Loucy (cell line): ENCODE results near the gene ELOA.
A peak's percentile ranks its signal among the peaks of the same experiment; 100 is the strongest.
"Not testable (repeated sequence)": the region's sequence is repeated elsewhere in the genome, so short reads cannot be mapped to it uniquely, and the experiment has no call there.

ENCODE experiments used
- H2AFZ ChIP-seq: fragments of 200-600 bp; sonication (generic); 2 replicates; pipeline ENCODE4 v1.6.0; 2016; ENCODE audit warnings: antibody characterized with exemption, mild to moderate bottlenecking, low read length, moderate library complexity
- H3F3A ChIP-seq: fragments of 200-600 bp; 2 replicates; pipeline ENCODE4 v1.6.0; 2016; ENCODE audit warnings: antibody characterized with exemption, low read depth, mild to moderate bottlenecking
- H3K27me3 ChIP-seq: fragments of 200-600 bp; sonication (generic); 2 replicates; pipeline ENCODE4 v1.6.1; 2014; ENCODE audit warnings: low read length, mild to moderate bottlenecking; ENCODE audit not compliant: insufficient read depth, poor library complexity, severe bottlenecking
- H3K36me3 ChIP-seq: fragments of 200-600 bp; sonication (generic); 2 replicates; pipeline ENCODE4 v1.6.1; 2016; ENCODE audit warnings: low read length; ENCODE audit not compliant: insufficient read depth
- H3K4me1 ChIP-seq: fragments of 200-600 bp; sonication (generic); 2 replicates; pipeline ENCODE4 v1.5.1; 2014; ENCODE audit warnings: low read length, mild to moderate bottlenecking; ENCODE audit not compliant: insufficient read depth, poor library complexity, severe bottlenecking
- H3K4me2 ChIP-seq: fragments of 200-600 bp; sonication (generic); 2 replicates; pipeline ENCODE4 v1.6.0; 2014; ENCODE audit warnings: antibody characterized with exemption, low read length, low read depth, mild to moderate bottlenecking; ENCODE audit not compliant: poor library complexity, severe bottlenecking
- H3K4me3 ChIP-seq: fragments of 200-600 bp; sonication (generic); 2 replicates; pipeline ENCODE4 v1.5.1; 2014; ENCODE audit warnings: low read length, mild to moderate bottlenecking, mixed read lengths; ENCODE audit not compliant: poor library complexity, severe bottlenecking
- H3K79me2 ChIP-seq: fragments of 200-600 bp; sonication (generic); 2 replicates; pipeline ENCODE4 v1.6.1; 2014; ENCODE audit warnings: low read length; ENCODE audit not compliant: insufficient read depth
- H3K9ac ChIP-seq: fragments of 200-600 bp; sonication (generic); 2 replicates; pipeline ENCODE4 v1.6.0; 2014; ENCODE audit warnings: mild to moderate bottlenecking, low read depth, low read length, moderate library complexity; ENCODE audit not compliant: poor library complexity, severe bottlenecking
- H3K9me2 ChIP-seq: fragments of 200-600 bp; sonication (generic); replicated peaks from 2 replicates; pipeline ENCODE4 v1.6.1; 2016; ENCODE audit warnings: low read depth, low read length, mixed read lengths
- H3K9me3 ChIP-seq: fragments of 200-600 bp; sonication (generic); 2 replicates; pipeline ENCODE4 v1.6.1; 2014; ENCODE audit warnings: mild to moderate bottlenecking, antibody characterized with exemption, low read length, low read depth; ENCODE audit not compliant: insufficient read depth
- H4K20me1 ChIP-seq: fragments of 200-600 bp; sonication (generic); 2 replicates; pipeline ENCODE4 v1.6.0; 2014; ENCODE audit warnings: antibody characterized with exemption, low read length, mild to moderate bottlenecking; ENCODE audit not compliant: insufficient read depth, poor library complexity, severe bottlenecking
- CTCF ChIP-seq: fragments of 200-600 bp; sonication (generic); conservative IDR thresholded peaks from 2 replicates; pipeline ENCODE4 v1.5.1; 2014; ENCODE audit warnings: mild to moderate bottlenecking, antibody characterized with exemption, low read length
- EZH2phosphoT487 ChIP-seq: fragments of 200-600 bp; IDR thresholded peaks from 2 replicates; pipeline ENCODE4 v1.6.1; 2018; ENCODE audit warnings: antibody characterized with exemption, mild to moderate bottlenecking, moderate library complexity, borderline replicate concordance

Gene ELOA

GRCh38 chr1:23779826-23780371 lies 36.6 kb downstream of the ELOA start:
- TF ChIP-seq EZH2phosphoT487 (no peak), CTCF (no peak)
- Histone ChIP-seq H3K4me2 (peak overlapping the region; percentile 90), H3K9me3 (no peaks in the 10 kb centered on the region), H3K9ac (peak overlapping the region; percentile 89), H3K36me3 (peaks cover 6% of the 10 kb centered on the region; the same call in 1 of the 2 replicates), H2AFZ (no peak overlapping the region), H3F3A (no peaks in the 10 kb centered on the region), H3K27me3 (no peaks in the 10 kb centered on the region), H3K4me1 (peaks cover 11% of the 10 kb centered on the region), H3K4me3 (peak overlapping the region; percentile 100), H4K20me1 (peaks cover 24% of the 10 kb centered on the region), H3K9me2 (no peaks in the 10 kb centered on the region), H3K79me2 (peaks cover 56% of the 10 kb centered on the region)

- not testable (repeated sequence) for H3K27me3 ChIP-seq, H3K9me2 ChIP-seq, H2AFZ ChIP-seq, H3K9ac ChIP-seq, H3F3A ChIP-seq, H3K4me3 ChIP-seq, H3K9me3 ChIP-seq, H3K4me2 ChIP-seq
- H3K36me3 ChIP-seq: peaks cover 30% of the 10 kb centered on the region; the same call in 1 of the 2 replicates
- H3K79me2 ChIP-seq: peaks cover 46% of the 10 kb centered on the region
- peaks cover 24% of the 10 kb centered on the region for H4K20me1 ChIP-seq
- peaks cover 11% of the 10 kb centered on the region for H3K4me1 ChIP-seq
These were observed 39.9 kb downstream of the ELOA start for GRCh38 chr1:23783141-23783540.

- H3K36me3 ChIP-seq: peaks cover 30% of the 10 kb centered on the region; the same call in 1 of the 2 replicates
- H3K4me1 ChIP-seq: peaks cover 2% of the 10 kb centered on the region
- H3K27me3 ChIP-seq: no peaks in the 10 kb centered on the region
- H3K9me3 ChIP-seq: no peaks in the 10 kb centered on the region
- no peak overlapping the region for H3K9ac ChIP-seq
- peaks cover 8% of the 10 kb centered on the region for H4K20me1 ChIP-seq
- peaks cover 8% of the 10 kb centered on the region; the same call in 1 of the 2 replicates for H3F3A ChIP-seq
- no peak overlapping the region for H2AFZ ChIP-seq
- no peak overlapping the region for H3K4me2 ChIP-seq
- H3K4me3 ChIP-seq: no peak overlapping the region
- no peaks in the 10 kb centered on the region for H3K9me2 ChIP-seq
- peaks cover 31% of the 10 kb centered on the region for H3K79me2 ChIP-seq
- TF ChIP-seq EZH2phosphoT487: no peak
- TF ChIP-seq CTCF: no peak
These were observed 41.6 kb downstream of the ELOA start for GRCh38 chr1:23784846-23785245.

- no peak overlapping the region for H3K9ac ChIP-seq
- H3K9me3 ChIP-seq: no peaks in the 10 kb centered on the region
- H3K79me2 ChIP-seq: peaks cover 33% of the 10 kb centered on the region
- H3K4me2 ChIP-seq: no peak overlapping the region
- no peak overlapping the region for H3K4me3 ChIP-seq
- no peak overlapping the region for H2AFZ ChIP-seq
- peaks cover 30% of the 10 kb centered on the region; the same call in 1 of the 2 replicates for H3K36me3 ChIP-seq
- TF ChIP-seq CTCF (no peak), EZH2phosphoT487 (no peak)
- H3K4me1 ChIP-seq: peaks cover 8% of the 10 kb centered on the region
- H4K20me1 ChIP-seq: peaks cover 14% of the 10 kb centered on the region
- no peaks in the 10 kb centered on the region for H3K9me2 ChIP-seq
- peaks cover 4% of the 10 kb centered on the region for H3K27me3 ChIP-seq
- peaks cover 8% of the 10 kb centered on the region; the same call in 1 of the 2 replicates for H3F3A ChIP-seq
These were observed 44.4 kb downstream of the ELOA start for GRCh38 chr1:23787701-23788100.
